Trophoblast cell (in vitro differentiated cells and primary cell): ENCODE measurements around the gene KIF13A.

ENCODE experiments used
- DNase-seq, 2 donors: peaks; one replicate each; pipeline ENCODE4 v3.0.0-alpha.2; 2016
- H2AFZ ChIP-seq: 2 replicates; pipeline ENCODE4 v1.6.1; 2013; ENCODE audit warnings: low read length, moderate library complexity, mild to moderate bottlenecking; ENCODE audit not compliant: insufficient read depth, poor library complexity
- H2AK5ac ChIP-seq: 2 replicates; pipeline ENCODE4 v1.6.1; 2013; ENCODE audit warnings: mild to moderate bottlenecking, low read length
- H2BK120ac ChIP-seq: 2 replicates; pipeline ENCODE4 v1.6.1; 2013; ENCODE audit warnings: low read length, mild to moderate bottlenecking, moderate library complexity; ENCODE audit not compliant: insufficient read depth, poor library complexity
- H2BK12ac ChIP-seq: 2 replicates; pipeline ENCODE4 v1.6.1; 2013; ENCODE audit warnings: mild to moderate bottlenecking, low read length, moderate library complexity
- H2BK5ac ChIP-seq: 2 replicates; pipeline ENCODE4 v1.6.1; 2013; ENCODE audit warnings: low read length, low read depth, moderate library complexity, mild to moderate bottlenecking; ENCODE audit not compliant: poor library complexity
- H3K14ac ChIP-seq: 2 replicates; pipeline ENCODE4 v1.6.1; 2013; ENCODE audit warnings: mild to moderate bottlenecking, low read length
- H3K18ac ChIP-seq: 2 replicates; pipeline ENCODE4 v1.6.1; 2013; ENCODE audit warnings: mild to moderate bottlenecking, low read length
- H3K23ac ChIP-seq: 2 replicates; pipeline ENCODE4 v1.6.1; 2013; ENCODE audit warnings: low read length
- H3K27ac ChIP-seq: 2 replicates; pipeline ENCODE4 v1.5.1; 2013; ENCODE audit warnings: low read depth, mild to moderate bottlenecking, inconsistent platforms, low read length, moderate library complexity
- H3K27me3 ChIP-seq: 2 replicates; pipeline ENCODE4 v1.6.1; 2013; ENCODE audit warnings: inconsistent platforms, mild to moderate bottlenecking, low read length, moderate library complexity; ENCODE audit not compliant: insufficient read depth
- H3K36me3 ChIP-seq, 2 experiments: 1 replicate in 1 of 2; 2 replicates in 1 of 2; pipeline ENCODE4 v1.6.1; 2013; ENCODE audit warnings: low read length in 2 of 2, mild to moderate bottlenecking in 2 of 2, moderate library complexity in 1 of 2; ENCODE audit not compliant: insufficient read depth in 2 of 2, control insufficient read depth in 1 of 2
- H3K4ac ChIP-seq: 2 replicates; pipeline ENCODE4 v1.6.1; 2013; ENCODE audit warnings: low read depth, mild to moderate bottlenecking, low read length, moderate library complexity
- H3K4me1 ChIP-seq, 2 experiments: 1 replicate in 1 of 2; 2 replicates in 1 of 2; pipeline ENCODE4 v1.6.1; 2013; ENCODE audit warnings: low read length in 2 of 2, mild to moderate bottlenecking in 2 of 2, moderate library complexity in 1 of 2; ENCODE audit not compliant: insufficient read depth in 2 of 2, control insufficient read depth in 1 of 2
- H3K4me2 ChIP-seq: 2 replicates; pipeline ENCODE4 v1.6.1; 2013; ENCODE audit warnings: inconsistent platforms, mild to moderate bottlenecking, low read length, moderate library complexity
- H3K4me3 ChIP-seq: 2 replicates; pipeline ENCODE4 v1.5.1; 2013; ENCODE audit warnings: mild to moderate bottlenecking, low read depth, low read length, inconsistent platforms
- H3K79me1 ChIP-seq: one replicate; pipeline ENCODE4 v1.6.1; 2013; ENCODE audit warnings: low read length
- H3K79me2 ChIP-seq: 2 replicates; pipeline ENCODE4 v1.6.1; 2013; ENCODE audit warnings: low read length, mild to moderate bottlenecking; ENCODE audit not compliant: control insufficient read depth, insufficient read depth, poor library complexity
- H3K9ac ChIP-seq: 2 replicates; pipeline ENCODE4 v1.6.1; 2013; ENCODE audit warnings: mild to moderate bottlenecking, low read length
- H3K9me3 ChIP-seq: 2 replicates; pipeline ENCODE4 v1.6.1; 2013; ENCODE audit warnings: low read depth, mild to moderate bottlenecking, control low read depth, inconsistent platforms, low read length; ENCODE audit not compliant: insufficient read depth
- H4K12ac ChIP-seq: 2 replicates; pipeline ENCODE4 v1.6.1; 2013; ENCODE audit warnings: low read depth, mild to moderate bottlenecking, low read length, moderate library complexity
- H4K8ac ChIP-seq: 2 replicates; pipeline ENCODE4 v1.6.1; 2013; ENCODE audit warnings: low read depth, mild to moderate bottlenecking, low read length, moderate library complexity
- H4K91ac ChIP-seq: one replicate; pipeline ENCODE4 v1.6.1; 2013; ENCODE audit warnings: low read depth, mild to moderate bottlenecking, low read length, moderate library complexity
- WGBS: extraction: QIAGEN DNeasy Blood & Tissue Kit; methylation state at CpG from one replicate; pipeline ENCODE4 v1.1.7; 2013; ENCODE audit warnings: missing lambda C conversion rate; ENCODE audit not compliant: insufficient read length, insufficient coverage; ENCODE audit errors: extremely low coverage; 5-methylcytosine and 5-hydroxymethylcytosine counted together

The KIF13A gene

GRCh38 chr6:18031680-18032256, 44.3 kb upstream of the KIF13A start:
- peak overlapping the region; percentile 11 for H4K91ac ChIP-seq
- no peaks in the 10 kb centered on the region for H3K36me3 ChIP-seq
- H3K79me2 ChIP-seq, result no peaks in the 10 kb centered on the region
- no peak overlapping the region for H2BK12ac ChIP-seq
- no peaks in the 10 kb centered on the region for H3K79me1 ChIP-seq
- H3K23ac ChIP-seq, result no peak overlapping the region
- no CpG with 5 or more reads among the region's 2 CpGs for WGBS
- no peak overlapping the region for H2BK5ac ChIP-seq
- DNase-seq, result no peak
- no peak overlapping the region for H3K18ac ChIP-seq
- H2AFZ ChIP-seq, result no peak overlapping the region
- no peak overlapping the region for H4K8ac ChIP-seq
- no peak overlapping the region for H3K4me2 ChIP-seq
- H4K12ac ChIP-seq, result no peak overlapping the region
- H2BK120ac ChIP-seq, result no peak overlapping the region
- H3K4ac ChIP-seq, result no peak overlapping the region
- peaks cover 0 to 2% of the 10 kb centered on the region in 2 experiments for H3K4me1 ChIP-seq
- no peak overlapping the region for H2AK5ac ChIP-seq
- no peaks in the 10 kb centered on the region for H3K9me3 ChIP-seq
- H3K27ac ChIP-seq, result no peak overlapping the region
- H3K4me3 ChIP-seq, result no peak overlapping the region
- H3K9ac ChIP-seq, result no peak overlapping the region
- H3K14ac ChIP-seq, result no peak overlapping the region
- H3K27me3 ChIP-seq, result no peaks in the 10 kb centered on the region

- Histone ChIP-seq H3K4me3 (no peak overlapping the region), H2BK12ac (no peak overlapping the region), H3K18ac (no peak overlapping the region), H3K79me2 (no peaks in the 10 kb centered on the region), H3K79me1 (no peaks in the 10 kb centered on the region), H3K9me3 (no peaks in the 10 kb centered on the region), H2BK5ac (no peak overlapping the region), H3K4ac (no peak overlapping the region), H2AFZ (no peak overlapping the region), H3K23ac (no peak overlapping the region), H3K4me1 (peaks cover 0 to 2% of the 10 kb centered on the region in 2 experiments), H3K27me3 (no peaks in the 10 kb centered on the region), H4K91ac (no peak overlapping the region), H2AK5ac (no peak overlapping the region), H3K36me3 (no peaks in the 10 kb centered on the region), H3K14ac (no peak overlapping the region), H2BK120ac (no peak overlapping the region), H4K12ac (no peak overlapping the region), H3K9ac (no peak overlapping the region), H3K4me2 (no peak overlapping the region), H4K8ac (no peak overlapping the region), H3K27ac (no peak overlapping the region)
- no CpG with 5 or more reads among the region's 2 CpGs for WGBS
- DNase-seq, result no peak
Observed at GRCh38 chr6:18031189-18031588, 43.8 kb upstream of the KIF13A start.

GRCh38 chr6:18028332-18028731, 40.9 kb upstream of the KIF13A start:
- Histone ChIP-seq H3K4me2 (no peak overlapping the region), H4K12ac (no peak overlapping the region), H3K27me3 (no peaks in the 10 kb centered on the region), H3K4ac (no peak overlapping the region), H3K9me3 (no peaks in the 10 kb centered on the region), H3K79me2 (no peaks in the 10 kb centered on the region), H3K9ac (no peak overlapping the region), H2BK5ac (no peak overlapping the region), H4K8ac (no peak overlapping the region), H2AK5ac (no peak overlapping the region), H2BK120ac (no peak overlapping the region), H3K4me1 (peaks cover 0 to 4% of the 10 kb centered on the region in 2 experiments), H3K18ac (no peak overlapping the region), H3K23ac (no peak overlapping the region), H4K91ac (no peak overlapping the region), H2BK12ac (no peak overlapping the region), H2AFZ (no peak overlapping the region), H3K36me3 (no peaks in the 10 kb centered on the region), H3K14ac (no peak overlapping the region), H3K27ac (no peak overlapping the region), H3K4me3 (no peak overlapping the region), H3K79me1 (peaks cover 2% of the 10 kb centered on the region)
- no peak for DNase-seq
- no CpG with 5 or more reads among the region's 2 CpGs for WGBS

- no peak overlapping the region for H2AFZ ChIP-seq
- WGBS, result no CpG with 5 or more reads among the region's 6 CpGs
Observed at GRCh38 chr6:18025596-18025995, 38.2 kb upstream of the KIF13A start.

More at GRCh38 chr6:18025596-18025995, 38.2 kb upstream of the KIF13A start:
- Histone ChIP-seq H3K27me3 (no peaks in the 10 kb centered on the region), H3K27ac (no peak overlapping the region), H3K36me3 (no peaks in the 10 kb centered on the region), H3K4me2 (no peak overlapping the region), H2BK5ac (no peak overlapping the region), H3K79me1 (peaks cover 6% of the 10 kb centered on the region), H4K8ac (no peak overlapping the region), H3K79me2 (no peaks in the 10 kb centered on the region), H3K4me1 (peaks cover 5 to 9% of the 10 kb centered on the region in 2 experiments), H2BK12ac (no peak overlapping the region), H3K9me3 (no peaks in the 10 kb centered on the region), H3K4me3 (no peak overlapping the region), H3K14ac (no peak overlapping the region), H2AK5ac (no peak overlapping the region), H3K18ac (no peak overlapping the region), H3K4ac (no peak overlapping the region), H4K12ac (no peak overlapping the region), H3K9ac (no peak overlapping the region), H2BK120ac (no peak overlapping the region), H3K23ac (no peak overlapping the region), H4K91ac (no peak overlapping the region)
- no peak for DNase-seq
